Esophagus muscularis mucosa (tissue), 4 donors: ENCODE results near the gene CENPP. TPM values are rescaled to one million over a fixed set of nuclear protein-coding genes. Genes with fewer than 3 reads are reported as not detected.

Experiments
- DNase-seq: peaks from one replicate; pipeline ENCODE4 v3.0.0-alpha.2; 2017; ENCODE audit errors: extremely low spot score
- H3K27ac ChIP-seq, 4 donors: fragments of 200-600 bp; sonication (generic); replicated peaks in 1 of 4; 1 replicate in 3 of 4; 2 replicates in 1 of 4; pipeline ENCODE4 v1.5.1; 2016 to 2019; ENCODE audit warnings: mild to moderate bottlenecking in 1 of 4
- H3K27me3 ChIP-seq, 4 donors: fragments of 200-600 bp; sonication (generic); one replicate each; pipeline versions ENCODE4 v1.5.1 to v1.6.0; 2016 to 2019
- H3K36me3 ChIP-seq, 4 donors: fragments of 200-600 bp; sonication (generic); one replicate each; pipeline ENCODE4 v1.5.1; 2016 to 2019
- H3K4me1 ChIP-seq, 4 donors: fragments of 200-600 bp; sonication (generic); one replicate each; pipeline ENCODE4 v1.5.1; 2016 to 2019
- H3K4me3 ChIP-seq, 4 donors: fragments of 200-600 bp; sonication (generic); 1 replicate in 2 of 4; 2 replicates in 2 of 4; pipeline ENCODE4 v1.5.1; 2016 to 2019; ENCODE audit warnings: mild to moderate bottlenecking in 4 of 4, moderate library complexity in 1 of 4
- H3K9me3 ChIP-seq, 4 donors: fragments of 200-600 bp; sonication (generic); 1 replicate in 3 of 4; 2 replicates in 1 of 4; pipeline ENCODE4 v1.5.1; 2016 to 2019
- CTCF ChIP-seq, 3 experiments: fragments of 200-600 bp in 2 of 3; fragments of 450-650 bp in 1 of 3; sonication (generic) in 2 of 3; IDR thresholded peaks; one replicate each; pipeline ENCODE4 v1.5.1; 2017 to 2019; ENCODE audit warnings: antibody characterized with exemption in 3 of 3, mild to moderate bottlenecking in 2 of 3, moderate library complexity in 1 of 3
- EP300 ChIP-seq: sonication (generic); formaldehyde crosslinking; IDR thresholded peaks from one replicate; pipeline ENCODE4 v1.6.1; 2017; ENCODE audit warnings: antibody characterized with exemption
- POLR2A ChIP-seq: fragments of 450-650 bp; IDR thresholded peaks from one replicate; pipeline ENCODE4 v1.6.1; 2017; ENCODE audit warnings: antibody characterized with exemption, moderate library complexity, mild to moderate bottlenecking, low read depth
- POLR2AphosphoS5 ChIP-seq, 2 donors: sonication (generic); formaldehyde crosslinking; IDR thresholded peaks; one replicate each; pipeline ENCODE4 v1.6.1; 2017; ENCODE audit warnings: antibody characterized with exemption in 2 of 2
- WGBS: methylation state at CpG from one replicate; pipeline ENCODE4 v1.1.5; 2018; 5-methylcytosine and 5-hydroxymethylcytosine counted together
- intact Hi-C: fragments of 100-400 bp; cut with DNase I; formaldehyde crosslinking; loops from one replicate; pipeline ENCODE4 v1.15.1; 2023
- total RNA-seq, 4 donors: library from RNA; depleted of rRNA; stranded (reverse); fragments of >200 nt; gene quantifications; one replicate each; pipeline versions ENCODE4 v1.1.0 to v1.2.1, GENCODE V29; 2016

Gene CENPP
- total RNA-seq, 4 donors from 2014 or later, result 1.0 to 5.8 (median 2.0) TPM

- intact Hi-C loops, result no loop called here
- Histone ChIP-seq H3K4me1 (peaks cover 0 to 7% (median 1%) of the 10 kb centered on the region in 4 donors), H3K27me3 (no peaks in the 10 kb centered on the region), H3K4me3 (no peak overlapping the region), H3K9me3 (no peaks in the 10 kb centered on the region), H3K27ac (no peak overlapping the region), H3K36me3 (peaks cover 57 to 83% (median 76%) of the 10 kb centered on the region in 4 donors)
- DNase-seq, result no peak
- no peak for TF ChIP-seq CTCF (IDR thresholded peaks at IDR 0.05)
- no peak for TF ChIP-seq POLR2A
- TF ChIP-seq POLR2AphosphoS5 (IDR thresholded peaks at IDR 0.05), result no peak
- no peak for TF ChIP-seq EP300
These were observed 16.9 kb upstream of the CENPP start for GRCh38 chr9:92308893-92309292.

- Histone ChIP-seq H3K4me3 (no peak overlapping the region), H3K4me1 (peaks cover 0 to 7% (median 1%) of the 10 kb centered on the region in 4 donors), H3K9me3 (no peaks in the 10 kb centered on the region), H3K27ac (no peak overlapping the region), H3K27me3 (no peaks in the 10 kb centered on the region), H3K36me3 (peaks cover 47 to 82% (median 74%) of the 10 kb centered on the region in 4 donors)
- no peak for DNase-seq
- intact Hi-C loops, result no loop called here
- 92% methylated on average over 3 of the region's 3 CpGs for WGBS
- TF ChIP-seq POLR2A, result no peak
- TF ChIP-seq POLR2AphosphoS5 (IDR thresholded peaks at IDR 0.05), result no peak
- no peak for TF ChIP-seq EP300
These were observed 15.2 kb upstream of the CENPP start for GRCh38 chr9:92310562-92310961.

GRCh38 chr9:92312887-92313623 lies 12.7 kb upstream of the CENPP start:
- Histone ChIP-seq H3K4me1 (peaks cover 0 to 7% (median 1%) of the 10 kb centered on the region in 4 donors), H3K4me3 (no peak overlapping the region), H3K27ac (no peak overlapping the region), H3K9me3 (no peaks in the 10 kb centered on the region), H3K36me3 (peaks cover 49 to 82% (median 73%) of the 10 kb centered on the region in 4 donors), H3K27me3 (no peaks in the 10 kb centered on the region)
- intact Hi-C loops, result no loop called here
- 80% methylated on average over 6 of the region's 6 CpGs for WGBS
- no peak for DNase-seq
- TF ChIP-seq POLR2A (no peak), CTCF (IDR thresholded peaks at IDR 0.05) (no peak), POLR2AphosphoS5 (IDR thresholded peaks at IDR 0.05) (no peak), EP300 (no peak)

GRCh38 chr9:92313624-92314012 lies 12.1 kb upstream of the CENPP start:
- no peak for DNase-seq
- no peaks in the 10 kb centered on the region for H3K27me3 ChIP-seq
- H3K27ac ChIP-seq, result no peak overlapping the region
- H3K36me3 ChIP-seq, result peaks cover 46 to 82% (median 73%) of the 10 kb centered on the region in 4 donors
- intact Hi-C loops, result no loop called here
- no peak for TF ChIP-seq EP300
- TF ChIP-seq CTCF (IDR thresholded peaks at IDR 0.05), result no peak
- no peak for TF ChIP-seq POLR2A
- TF ChIP-seq POLR2AphosphoS5 (IDR thresholded peaks at IDR 0.05), result no peak
- peaks cover 0 to 7% (median 1%) of the 10 kb centered on the region in 4 donors for H3K4me1 ChIP-seq
- WGBS, result 85% methylated on average over 2 of the region's 2 CpGs
- no peak overlapping the region for H3K4me3 ChIP-seq
- no peaks in the 10 kb centered on the region for H3K9me3 ChIP-seq

GRCh38 chr9:92315456-92315855 lies 10.3 kb upstream of the CENPP start:
- TF ChIP-seq POLR2A (no peak), CTCF (IDR thresholded peaks at IDR 0.05) (no peak), EP300 (no peak), POLR2AphosphoS5 (IDR thresholded peaks at IDR 0.05) (no peak)
- no peak overlapping the region for H3K4me3 ChIP-seq
- H3K36me3 ChIP-seq, result peaks cover 42 to 82% (median 73%) of the 10 kb centered on the region in 4 donors
- intact Hi-C loops, result no loop called here
- no peaks in the 10 kb centered on the region for H3K9me3 ChIP-seq
- H3K4me1 ChIP-seq, result peaks cover 0 to 7% (median 1%) of the 10 kb centered on the region in 4 donors
- DNase-seq, result no peak
- no peaks in the 10 kb centered on the region for H3K27me3 ChIP-seq
- 91% methylated on average over 5 of the region's 5 CpGs for WGBS
- H3K27ac ChIP-seq, result no peak overlapping the region
